Motor neuron (in vitro differentiated cells): ENCODE measurements around the gene KRT75. TPM values are rescaled to one million over a fixed set of nuclear protein-coding genes. Genes with fewer than 3 reads are reported as not detected.
A peak's percentile ranks its signal among the peaks of the same experiment; 100 is the strongest.

Experiments
- ATAC-seq, 8 experiments: fragments of 200-7000 bp; cut with Tn5 transposase; replicated peaks in 6 of 8; 2 replicates each; pipeline ENCODE4 v1.8.0; 2021; ENCODE audit warnings: mild to moderate bottlenecking in 8 of 8, moderate library complexity in 8 of 8
- H3K27ac ChIP-seq, 2 donors: fragments of 250-450 bp; sonication (Bioruptor Pico); 2 replicates each; pipeline ENCODE4 v1.9.0; 2021; ENCODE audit warnings: antibody characterized with exemption in 2 of 2, mild to moderate bottlenecking in 2 of 2, moderate library complexity in 1 of 2
- H3K4me1 ChIP-seq, 2 donors: fragments of 250-450 bp; sonication (Bioruptor Pico); replicated peaks in 1 of 2; 2 replicates each; pipeline ENCODE4 v1.6.1; 2021; ENCODE audit warnings: antibody characterized with exemption in 2 of 2, mild to moderate bottlenecking in 2 of 2, moderate library complexity in 1 of 2
- H3K4me3 ChIP-seq, 5 donors: fragments of 250-450 bp; sonication (Bioruptor Pico); 2 replicates each; pipeline ENCODE4 v1.9.0; 2021; ENCODE audit warnings: antibody characterized with exemption in 5 of 5, mild to moderate bottlenecking in 5 of 5, moderate library complexity in 4 of 5
- WGBS, 10 experiments: fragments of 450-650 bp; shearing (Covaris generic); methylation state at CpG; one replicate each; pipeline ENCODE4 v1.0.0; 2022; 5-methylcytosine and 5-hydroxymethylcytosine counted together
- in situ Hi-C, 9 experiments: fragments of 400-800 bp; cut with MboI; loops; one replicate each; pipeline ENCODE4 v1.15.0; 2021; ENCODE audit warnings: low sequenced_read_pairs in 9 of 9, low pct_unique_long_range_greater_than_20kb in 2 of 9; ENCODE audit not compliant: unreplicated experiment in 9 of 9
- total RNA-seq, 8 experiments: library from RNA; unstranded; fragments of 300-600 nt; gene quantifications; 2 replicates each; pipeline versions ENCODE4 v1.2.3 to v1.2.4, GENCODE V29; 2022

KRT75 gene
- total RNA-seq, 8 experiments from 2014 or later, result 0.08 to 0.66 (median 0.12) TPM; not detected in 4

- H3K27ac ChIP-seq, result no peak overlapping the region
- no peaks in the 10 kb centered on the region for H3K4me1 ChIP-seq
- WGBS, 10 experiments, result 0 to 80% (median 63%) methylated on average over 1 of the region's 3 CpGs; no CpG with 5 or more reads in 6 of the 10 experiments
- H3K4me3 ChIP-seq, result no peak overlapping the region
- no peak for ATAC-seq
- in situ Hi-C loops, result no loop called here
Observed at GRCh38 chr12:52404951-52405350, 29.2 kb downstream of the KRT75 start.

- H3K4me1 ChIP-seq, result no peaks in the 10 kb centered on the region
- H3K27ac ChIP-seq, result no peak overlapping the region
- H3K4me3 ChIP-seq, result no peak overlapping the region
- ATAC-seq, result no peak
- in situ Hi-C loops, result no loop called here
- WGBS, 10 experiments, result 20 to 92% (median 40%) methylated on average over 1 to 7 of the region's 9 CpGs; no CpG with 5 or more reads in 7 of the 10 experiments
Observed at GRCh38 chr12:52403561-52403960, 30.6 kb downstream of the KRT75 start.

GRCh38 chr12:52402873-52403540 lies 31.2 kb downstream of the KRT75 start:
- H3K4me1 ChIP-seq, result no peaks in the 10 kb centered on the region
- H3K27ac ChIP-seq, result no peak overlapping the region
- ATAC-seq, result no peak
- in situ Hi-C loops, result no loop called here
- no peak overlapping the region for H3K4me3 ChIP-seq
- WGBS, 10 experiments, result 0 to 50% (median 28%) methylated on average over 1 to 2 of the region's 3 CpGs; no CpG with 5 or more reads in 6 of the 10 experiments

GRCh38 chr12:52402377-52402776 lies 31.8 kb downstream of the KRT75 start:
- 64 to 100% (median 86%) methylated on average over 2 of the region's 2 CpGs; no CpG with 5 or more reads in 6 of the 10 experiments for WGBS, 10 experiments
- H3K4me3 ChIP-seq, result no peak overlapping the region
- no peak for ATAC-seq
- no peaks in the 10 kb centered on the region for H3K4me1 ChIP-seq
- no peak overlapping the region for H3K27ac ChIP-seq
- in situ Hi-C loops, result no loop called here

GRCh38 chr12:52401926-52402325 lies 32.2 kb downstream of the KRT75 start:
- 47 to 80% (median 70%) methylated on average over 1 to 4 of the region's 4 CpGs; no CpG with 5 or more reads in 4 of the 10 experiments for WGBS, 10 experiments
- Histone ChIP-seq H3K4me1 (no peaks in the 10 kb centered on the region), H3K4me3 (no peak overlapping the region), H3K27ac (no peak overlapping the region)
- ATAC-seq, result no peak
- in situ Hi-C loops, result no loop called here

- in situ Hi-C loops, result no loop called here
- H3K4me1 ChIP-seq, result no peaks in the 10 kb centered on the region
- H3K4me3 ChIP-seq, result no peak overlapping the region
- 60 to 100% (median 72%) methylated on average over 1 to 4 of the region's 5 CpGs; no CpG with 5 or more reads in 2 of the 10 experiments for WGBS, 10 experiments
- no peak for ATAC-seq
- H3K27ac ChIP-seq, result no peak overlapping the region
Observed at GRCh38 chr12:52401526-52401925, 32.6 kb downstream of the KRT75 start.

GRCh38 chr12:52400906-52401305 lies 33.3 kb downstream of the KRT75 start:
- in situ Hi-C loops, result no loop called here

GRCh38 chr12:52399756-52400155 lies 34.4 kb downstream of the KRT75 start:
- WGBS, 10 experiments, result 60 to 90% (median 80%) methylated on average over 1 to 2 of the region's 16 CpGs; no CpG with 5 or more reads in 7 of the 10 experiments
- no peak overlapping the region for H3K27ac ChIP-seq
- in situ Hi-C loops, result loop anchor here in 3 of 9 experiments (25.0 kb wide), 2 partner anchors 488 to 588 kb away; no protein-coding TSS in a partner anchor
- no peaks in the 10 kb centered on the region for H3K4me1 ChIP-seq
- H3K4me3 ChIP-seq, result no peak overlapping the region
- no peak for ATAC-seq

More at GRCh38 chr12:52400906-52401305, 33.3 kb downstream of the KRT75 start:
- no peak overlapping the region for H3K27ac ChIP-seq
- H3K4me1 ChIP-seq, result no peaks in the 10 kb centered on the region
- ATAC-seq, result no peak
- H3K4me3 ChIP-seq, result no peak overlapping the region
- WGBS, 10 experiments, result 28 to 100% (median 67%) methylated on average over 1 to 7 of the region's 9 CpGs; no CpG with 5 or more reads in 4 of the 10 experiments

- in situ Hi-C loops, result loop anchor here in 3 of 9 experiments (25.0 kb wide), 2 partner anchors 489 to 589 kb away; no protein-coding TSS in a partner anchor
- no peak for ATAC-seq
- Histone ChIP-seq H3K4me1 (no peaks in the 10 kb centered on the region), H3K27ac (no peak overlapping the region), H3K4me3 (no peak overlapping the region)
- WGBS, 10 experiments, result 17 to 100% (median 86%) methylated on average over 1 of the region's 1 CpG; no CpG with 5 or more reads in 2 of the 10 experiments
Observed at GRCh38 chr12:52398176-52398575, 36.0 kb downstream of the KRT75 start.

- WGBS, 10 experiments, result 0 to 100% (median 86%) methylated on average over 1 to 8 of the region's 8 CpGs; no CpG with 5 or more reads in 2 of the 10 experiments
- no peak for ATAC-seq
- in situ Hi-C loops, result loop anchor here in 3 of 9 experiments (25.0 kb wide), 2 partner anchors 491 to 591 kb away; no protein-coding TSS in a partner anchor
- H3K4me1 ChIP-seq, result no peaks in the 10 kb centered on the region
- H3K27ac ChIP-seq, result no peak overlapping the region
- H3K4me3 ChIP-seq, result no peak overlapping the region
Observed at GRCh38 chr12:52396656-52397055, 37.5 kb downstream of the KRT75 start.

- WGBS, 10 experiments, result 0 to 86% (median 63%) methylated on average over 1 to 14 of the region's 20 CpGs; no CpG with 5 or more reads in 1 of the 10 experiments
- H3K27ac ChIP-seq, result no peak overlapping the region
- H3K4me1 ChIP-seq, result no peaks in the 10 kb centered on the region
- H3K4me3 ChIP-seq, result no peak overlapping the region
- in situ Hi-C loops, result loop anchor here in 3 of 9 experiments (25.0 kb wide), 2 partner anchors 491 to 591 kb away; no protein-coding TSS in a partner anchor
- peak in 2 of 8 experiments; percentile 18 to 44 for ATAC-seq
Observed at GRCh38 chr12:52395761-52396434, 38.3 kb downstream of the KRT75 start.

- 0 to 100% (median 80%) methylated on average over 1 to 3 of the region's 13 CpGs; no CpG with 5 or more reads in 3 of the 10 experiments for WGBS, 10 experiments
- in situ Hi-C loops, result loop anchor here in 3 of 9 experiments (25.0 kb wide), 2 partner anchors 492 to 592 kb away; no protein-coding TSS in a partner anchor
- Histone ChIP-seq H3K27ac (no peak overlapping the region), H3K4me1 (no peaks in the 10 kb centered on the region), H3K4me3 (no peak overlapping the region)
- ATAC-seq, result no peak
Observed at GRCh38 chr12:52394836-52395405, 39.2 kb downstream of the KRT75 start.
